K562 (cell line): ENCODE results near the gene ALDH6A1. TPM values are rescaled to one million over a fixed set of nuclear protein-coding genes. Genes with fewer than 3 reads are reported as not detected.

ENCODE experiments used
- CREB1 ChIP-seq, 2 experiments: sonication (generic) in 1 of 2; formaldehyde crosslinking in 1 of 2; IDR thresholded peaks; 2 replicates each; pipeline versions ENCODE4 v1.6.1 to v1.8.0; 2012 to 2022; ENCODE audit warnings: inconsistent platforms in 1 of 2, mild to moderate bottlenecking in 1 of 2, missing genetic modification reagents in 1 of 2, moderate library complexity in 1 of 2
- ESRRA ChIP-seq: fragments of 450-650 bp; IDR thresholded peaks from 2 replicates; pipeline ENCODE4 v1.6.1; 2014; ENCODE audit warnings: low read depth, mild to moderate bottlenecking, moderate library complexity, borderline replicate concordance
- EZH2 ChIP-seq: IDR thresholded peaks from 2 replicates; pipeline ENCODE4 v1.6.1; 2012; ENCODE audit warnings: low read depth, mild to moderate bottlenecking, inconsistent platforms, low read length, borderline replicate concordance
- HMG20B ChIP-seq: fragments of 250-450 bp; sonication (Bioruptor Pico); IDR thresholded peaks from 2 replicates; pipeline ENCODE4 v1.5.0; 2021; ENCODE audit warnings: mild to moderate bottlenecking
- POLR2G ChIP-seq: fragments of 200-400 bp; formaldehyde crosslinking; IDR thresholded peaks from 2 replicates; pipeline ENCODE4 v1.6.1; 2017; ENCODE audit warnings: low read depth, mild to moderate bottlenecking, antibody characterized with exemption, low read length, moderate library complexity
- PRPF4 ChIP-seq: fragments of 200-400 bp; formaldehyde crosslinking; IDR thresholded peaks from one replicate; pipeline ENCODE4 v1.6.1; 2017; ENCODE audit warnings: low read length, low read depth, mild to moderate bottlenecking; ENCODE audit not compliant: insufficient read depth, poor library complexity, severe bottlenecking
- SMAD4 ChIP-seq: fragments of 250-450 bp; sonication (Bioruptor Pico); conservative IDR thresholded peaks from 2 replicates; pipeline ENCODE4 v1.8.0; 2021; ENCODE audit warnings: inconsistent platforms, mild to moderate bottlenecking, moderate library complexity
- SMC3 ChIP-seq: conservative IDR thresholded peaks from 2 replicates; pipeline ENCODE4 v1.6.1; 2011; ENCODE audit warnings: low read depth, low read length, improper control_type of control experiment; ENCODE audit not compliant: insufficient read depth
- STAT5B ChIP-seq: fragments of 250-450 bp; sonication (Bioruptor Pico); IDR thresholded peaks from 2 replicates; pipeline ENCODE4 v1.8.0; 2021; ENCODE audit warnings: mild to moderate bottlenecking, inconsistent platforms
- ZBTB40 ChIP-seq, 2 experiments: fragments of 450-650 bp in 1 of 2; sonication (generic) in 1 of 2; formaldehyde crosslinking in 1 of 2; IDR thresholded peaks; 2 replicates each; pipeline versions ENCODE4 v1.7.1 to v1.9.0; 2016 to 2022; ENCODE audit warnings: inconsistent platforms in 1 of 2, mild to moderate bottlenecking in 1 of 2, missing genetic modification reagents in 1 of 2
- ZNF444 ChIP-seq: fragments of 250-450 bp; sonication (Bioruptor Pico); IDR thresholded peaks from 2 replicates; pipeline ENCODE4 v1.4.0; 2020; ENCODE audit warnings: mild to moderate bottlenecking, moderate library complexity
- polyA plus RNA-seq, 8 experiments: library from polyadenylated mRNA; depleted of rRNA in 4 of 8; stranded (reverse) in 5 of 8; unstranded in 3 of 8; fragments of >200 nt; fragmentation: Nextera tagmentation in 2 of 8; fragmentation: Illumina TruSeq in 1 of 8; extraction: Ambion mirVana in 2 of 8; extraction: Trizol in 1 of 8; gene quantifications; 2 replicates each; pipeline versions ENCODE4 v1.2.1 to v1.2.3, GENCODE V29; 2011 to 2014; ENCODE audit warnings: inconsistent platforms in 1 of 8, missing spikeins in 1 of 8
- total RNA-seq, 7 experiments: library from RNA; depleted of rRNA in 6 of 7; stranded (reverse); fragments of >200 nt in 6 of 7; fragmentation: Illumina TruSeq in 2 of 7; extraction: Trizol in 2 of 7; gene quantifications; 2 replicates each; pipeline versions ENCODE4 v1.2.1 to v1.2.3, GENCODE V29; 2011 to 2021; ENCODE audit warnings: low replicate concordance in 1 of 7
- TF ChIP-seq, protein P1 (sequence below), 2 experiments: fragments of 250-450 bp in 1 of 2; fragments of 450-650 bp in 1 of 2; sonication (Bioruptor Pico) in 1 of 2; IDR thresholded peaks; 2 replicates each; pipeline versions ENCODE4 v1.6.1 to v1.8.0; 2016 to 2021; ENCODE audit warnings: mild to moderate bottlenecking in 2 of 2, moderate library complexity in 2 of 2, missing compliant biosample characterization in 1 of 2, missing genetic modification characterization in 1 of 2
- TF ChIP-seq, protein P2 (sequence below): fragments of 250-450 bp; sonication (Bioruptor Pico); IDR thresholded peaks from 2 replicates; pipeline ENCODE4 v1.9.0; 2021; ENCODE audit warnings: mild to moderate bottlenecking, inconsistent platforms

The ALDH6A1 gene
- total and polyA plus RNA-seq, 9 of the 15 experiments (the other 6 are each of a cell fraction or from before 2014, with no cell fraction given): 3.1 to 11.5 (median 4.6) TPM

DNA sequence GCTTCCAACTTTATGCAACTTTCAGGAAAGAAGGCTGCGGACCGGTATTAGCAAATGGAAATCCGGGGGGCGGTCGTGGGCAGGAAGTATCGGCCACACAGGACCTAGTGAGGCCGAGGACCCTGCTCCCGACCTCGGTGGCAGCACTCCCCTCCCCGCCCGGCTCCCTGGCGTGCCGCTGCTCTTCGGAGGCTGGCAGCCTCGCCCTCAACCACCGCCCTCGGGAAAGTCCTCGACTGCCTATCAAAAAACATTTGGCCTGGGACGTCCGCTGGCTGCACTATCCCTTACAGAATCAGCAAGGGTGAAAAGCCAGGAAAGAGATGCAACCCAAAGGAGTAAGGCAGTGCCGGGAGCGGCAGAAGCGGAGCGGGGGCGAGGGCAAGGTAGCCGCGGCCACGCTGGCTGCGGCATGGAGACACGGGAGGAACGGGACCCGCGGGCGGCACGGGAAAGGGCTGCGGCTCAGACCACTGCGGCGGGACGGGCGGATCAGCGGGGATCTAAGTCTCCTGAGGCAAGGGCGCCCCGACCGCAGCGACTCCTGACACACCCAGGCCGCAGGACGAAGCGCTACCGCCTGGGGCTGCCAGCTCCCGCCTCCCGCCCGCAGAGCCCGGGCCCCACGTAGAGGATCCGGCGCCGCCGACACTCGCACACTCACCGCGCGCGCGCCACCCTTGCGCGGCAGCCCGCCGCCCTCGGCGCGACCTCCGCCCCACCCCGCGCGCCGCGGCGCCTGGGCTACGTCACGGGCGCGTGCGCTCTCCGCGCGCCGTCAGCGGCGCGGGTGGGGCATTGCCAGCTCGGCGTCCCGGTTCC is 65.5 kb downstream of the ALDH6A1 start, which contains the start of the genes BBOF1 and ENTPD5 (continued):
- no peak for TF ChIP-seq ZBTB40 (IDR thresholded peaks at IDR 0.05)
- no peak for TF ChIP-seq ZBTB40 (CRISPR knock-in tag; IDR thresholded peaks at IDR 0.05)
- TF ChIP-seq STAT5B (CRISPR knock-in tag): no peak
- TF ChIP-seq, protein P1, sequence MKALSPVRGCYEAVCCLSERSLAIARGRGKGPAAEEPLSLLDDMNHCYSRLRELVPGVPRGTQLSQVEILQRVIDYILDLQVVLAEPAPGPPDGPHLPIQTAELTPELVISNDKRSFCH (CRISPR knock-in tag; IDR thresholded peaks at IDR 0.05): no peak
- TF ChIP-seq, protein P1 (tag; IDR thresholded peaks at IDR 0.05): no peak
- peak; percentile 58; the same call in 1 of the 2 replicates for TF ChIP-seq ESRRA
- no peak for TF ChIP-seq PRPF4
- TF ChIP-seq, protein P2, sequence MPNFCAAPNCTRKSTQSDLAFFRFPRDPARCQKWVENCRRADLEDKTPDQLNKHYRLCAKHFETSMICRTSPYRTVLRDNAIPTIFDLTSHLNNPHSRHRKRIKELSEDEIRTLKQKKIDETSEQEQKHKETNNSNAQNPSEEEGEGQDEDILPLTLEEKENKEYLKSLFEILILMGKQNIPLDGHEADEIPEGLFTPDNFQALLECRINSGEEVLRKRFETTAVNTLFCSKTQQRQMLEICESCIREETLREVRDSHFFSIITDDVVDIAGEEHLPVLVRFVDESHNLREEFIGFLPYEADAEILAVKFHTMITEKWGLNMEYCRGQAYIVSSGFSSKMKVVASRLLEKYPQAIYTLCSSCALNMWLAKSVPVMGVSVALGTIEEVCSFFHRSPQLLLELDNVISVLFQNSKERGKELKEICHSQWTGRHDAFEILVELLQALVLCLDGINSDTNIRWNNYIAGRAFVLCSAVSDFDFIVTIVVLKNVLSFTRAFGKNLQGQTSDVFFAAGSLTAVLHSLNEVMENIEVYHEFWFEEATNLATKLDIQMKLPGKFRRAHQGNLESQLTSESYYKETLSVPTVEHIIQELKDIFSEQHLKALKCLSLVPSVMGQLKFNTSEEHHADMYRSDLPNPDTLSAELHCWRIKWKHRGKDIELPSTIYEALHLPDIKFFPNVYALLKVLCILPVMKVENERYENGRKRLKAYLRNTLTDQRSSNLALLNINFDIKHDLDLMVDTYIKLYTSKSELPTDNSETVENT (CRISPR knock-in tag): peak; percentile 66; the same call in 1 of the 2 replicates
- TF ChIP-seq ZNF444 (CRISPR knock-in tag): no peak
- no peak for TF ChIP-seq EZH2
- TF ChIP-seq SMC3: no peak
- peak; percentile 58; the same call in 1 of the 2 replicates for TF ChIP-seq SMAD4 (CRISPR knock-in tag)
- TF ChIP-seq POLR2G: peak; percentile 89
- TF ChIP-seq HMG20B (CRISPR knock-in tag): no peak
- peak; percentile 95 for TF ChIP-seq CREB1 (IDR thresholded peaks at IDR 0.05)
- TF ChIP-seq CREB1 (CRISPR knock-in tag; IDR thresholded peaks at IDR 0.05): peak; percentile 87
